Fibroblast of the aortic adventitia (primary cell): ENCODE results near the gene TTI1. TPM values are rescaled to one million over a fixed set of nuclear protein-coding genes. Genes with fewer than 3 reads are reported as not detected.

ENCODE experiments used
- DNase-seq: peaks from one replicate; pipeline ENCODE4 v3.0.0-alpha.2; 2010; ENCODE audit warnings: low read depth
- H3K4me3 ChIP-seq: 2 replicates; pipeline ENCODE4 v1.5.1; 2011; ENCODE audit warnings: low read depth, mild to moderate bottlenecking, control low read depth, low read length, moderate library complexity
- CTCF ChIP-seq: IDR thresholded peaks from 2 replicates; pipeline ENCODE4 v1.5.1; 2011; ENCODE audit warnings: mild to moderate bottlenecking, low read length, control low read depth, inconsistent platforms; ENCODE audit not compliant: insufficient read depth
- total RNA-seq: library from RNA; depleted of rRNA; stranded (reverse); fragments of >200 nt; gene quantifications from 2 replicates; pipeline ENCODE4 v1.2.3, GENCODE V29; 2012; ENCODE audit warnings: low replicate concordance

TTI1 gene
- total RNA-seq, 1 donor: 26.0 TPM

GRCh38 chr20:37986044-37986858, 47.0 kb downstream of the TTI1 start:
- H3K4me3 ChIP-seq: no peak overlapping the region
- TF ChIP-seq CTCF: no peak
- peak; percentile 39 for DNase-seq

GRCh38 chr20:37984018-37984785, 49.1 kb downstream of the TTI1 start:
- DNase-seq: no peak
- TF ChIP-seq CTCF: no peak

GRCh38 chr20:37983286-37983685, 50.0 kb downstream of the TTI1 start:
- no peak for TF ChIP-seq CTCF
- no peak overlapping the region for H3K4me3 ChIP-seq
- DNase-seq: no peak

More at GRCh38 chr20:37984018-37984785, 49.1 kb downstream of the TTI1 start:
- H3K4me3 ChIP-seq: no peak overlapping the region

GRCh38 chr20:37981568-37981967, 51.7 kb downstream of the TTI1 start:
- TF ChIP-seq CTCF: no peak
- no peak overlapping the region for H3K4me3 ChIP-seq
- DNase-seq: no peak

GRCh38 chr20:37980876-37981275, 52.4 kb downstream of the TTI1 start:
- TF ChIP-seq CTCF: no peak
- no peak overlapping the region for H3K4me3 ChIP-seq
- no peak for DNase-seq

- TF ChIP-seq CTCF: no peak
- DNase-seq: no peak
- no peak overlapping the region for H3K4me3 ChIP-seq
Measured at GRCh38 chr20:37980383-37980782, 52.9 kb downstream of the TTI1 start.
